Neural cell (in vitro differentiated cells): ENCODE data around the gene MAP3K1. TPM values are rescaled to one million over a fixed set of nuclear protein-coding genes. Genes with fewer than 3 reads are reported as not detected.

Source experiments
- H2AFZ ChIP-seq: fragments of 200-600, 300-800 bp; sonication (generic), shearing (Covaris generic); 2 replicates; pipeline ENCODE4 v1.6.0; 2014; ENCODE audit warnings: low read depth, mild to moderate bottlenecking, antibody characterized with exemption, low read length, moderate library complexity
- H3F3A ChIP-seq: fragments of 200-600 bp; shearing (Covaris generic); 2 replicates; pipeline ENCODE4 v1.6.1; 2016; ENCODE audit warnings: mild to moderate bottlenecking, moderate library complexity, mixed read lengths, antibody characterized with exemption, low read length; ENCODE audit not compliant: insufficient read depth, poor library complexity, severe bottlenecking
- H3K27ac ChIP-seq: fragments of 200-600, 300-800 bp; sonication (generic), shearing (Covaris generic); 2 replicates; pipeline ENCODE4 v1.5.1; 2014; ENCODE audit warnings: mild to moderate bottlenecking, low read length, moderate library complexity
- H3K27me3 ChIP-seq: fragments of 300-800, 200-600 bp; sonication (generic), shearing (Covaris generic); 2 replicates; pipeline ENCODE4 v1.6.0; 2014; ENCODE audit warnings: mild to moderate bottlenecking, low read depth, low read length, moderate library complexity; ENCODE audit not compliant: insufficient read depth
- H3K36me3 ChIP-seq: fragments of 300-800, 200-600 bp; sonication (generic), shearing (Covaris generic); 2 replicates; pipeline ENCODE4 v1.5.1; 2014; ENCODE audit warnings: mild to moderate bottlenecking, antibody characterized with exemption, low read length, moderate library complexity; ENCODE audit not compliant: insufficient read depth
- H3K4me2 ChIP-seq: fragments of 300-800, 200-600 bp; sonication (generic), shearing (Covaris generic); 2 replicates; pipeline ENCODE4 v1.6.0; 2014; ENCODE audit warnings: mild to moderate bottlenecking, low read length
- H3K4me3 ChIP-seq: fragments of 300-800, 200-600 bp; sonication (generic), shearing (Covaris generic); 2 replicates; pipeline ENCODE4 v1.5.1; 2014; ENCODE audit warnings: mild to moderate bottlenecking, low read length, moderate library complexity
- H3K79me2 ChIP-seq: fragments of 200-600 bp; shearing (Covaris generic); replicated peaks from 2 replicates; pipeline ENCODE4 v1.6.0; 2014; ENCODE audit warnings: mild to moderate bottlenecking, low read length, moderate library complexity; ENCODE audit not compliant: insufficient read depth
- H3K9ac ChIP-seq: fragments of 300-800, 200-600 bp; sonication (generic), shearing (Covaris generic); 2 replicates; pipeline ENCODE4 v1.6.1; 2016; ENCODE audit warnings: mild to moderate bottlenecking, low read length, mixed read lengths
- H3K9me2 ChIP-seq: fragments of 200-600 bp; shearing (Covaris generic); 2 replicates; pipeline ENCODE4 v1.6.1; 2016; ENCODE audit warnings: mild to moderate bottlenecking, low read length, mixed read lengths; ENCODE audit not compliant: insufficient read depth
- H3K9me3 ChIP-seq: fragments of 200-600, 300-800 bp; sonication (generic), shearing (Covaris generic); 2 replicates; pipeline ENCODE4 v1.6.1; 2016; ENCODE audit warnings: mild to moderate bottlenecking, mixed run types, low read length, moderate library complexity, mixed read lengths
- H4K20me1 ChIP-seq: fragments of 200-600 bp; shearing (Covaris generic); 2 replicates; pipeline ENCODE4 v1.6.1; 2016; ENCODE audit warnings: mild to moderate bottlenecking, mixed run types; ENCODE audit not compliant: insufficient read depth
- EP300 ChIP-seq: fragments of 450-650 bp; conservative IDR thresholded peaks from 2 replicates; pipeline ENCODE4 v1.6.1; 2014; ENCODE audit warnings: antibody characterized with exemption, mild to moderate bottlenecking, moderate library complexity; ENCODE audit not compliant: poor library complexity, severe bottlenecking
- EZH2 ChIP-seq: fragments of 200-600, 300-800 bp; shearing (Covaris generic), sonication (generic); IDR thresholded peaks from 2 replicates; pipeline ENCODE4 v1.6.1; 2014; ENCODE audit warnings: antibody characterized with exemption, low read length, borderline replicate concordance, mild to moderate bottlenecking; ENCODE audit not compliant: insufficient read depth, poor library complexity, severe bottlenecking
- SMC3 ChIP-seq: fragments of 450-650 bp; conservative IDR thresholded peaks from 2 replicates; pipeline ENCODE4 v1.6.1; 2014; ENCODE audit warnings: antibody characterized with exemption, mild to moderate bottlenecking, moderate library complexity; ENCODE audit not compliant: poor library complexity
- TAF1 ChIP-seq: IDR thresholded peaks from 2 replicates; pipeline ENCODE4 v1.6.1; 2012; ENCODE audit warnings: low read depth
- polyA plus RNA-seq: library from polyadenylated mRNA; depleted of rRNA; stranded (reverse); fragments of >200 nt; gene quantifications from 2 replicates; pipeline ENCODE4 v1.2.3, GENCODE V29; 2014
- TF ChIP-seq, protein P1 (sequence below): IDR thresholded peaks from 2 replicates; pipeline ENCODE4 v1.6.1; 2012; ENCODE audit warnings: borderline replicate concordance
- TF ChIP-seq, protein P2 (sequence below): fragments of 450-650 bp; IDR thresholded peaks from 2 replicates; pipeline ENCODE4 v1.5.1; 2014; ENCODE audit warnings: antibody characterized with exemption, mild to moderate bottlenecking, moderate library complexity; ENCODE audit not compliant: poor library complexity, severe bottlenecking

The MAP3K1 gene
- polyA plus RNA-seq, 1 donor from 2014 or later, result 26.4 TPM

DNA sequence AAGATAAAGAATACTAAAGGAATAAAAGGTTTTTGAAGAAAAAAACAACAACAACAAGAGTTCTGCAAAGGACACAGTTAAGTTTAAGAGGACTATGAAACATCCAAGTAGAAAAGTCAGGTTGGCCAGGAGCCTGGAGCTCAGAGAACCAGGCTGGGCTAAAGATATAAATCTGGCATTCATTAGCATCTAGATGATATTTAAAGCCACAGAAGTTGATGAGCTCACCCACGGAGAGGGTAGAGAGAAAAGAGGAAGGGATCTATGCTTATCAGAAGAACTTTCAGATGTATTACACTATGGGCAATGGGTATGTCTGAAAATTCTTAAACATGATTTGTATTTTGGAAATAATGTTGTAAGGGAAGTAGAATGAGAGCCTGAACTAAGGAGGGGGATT, 126.6 kb downstream of the MAP3K1 start:
- Histone ChIP-seq H3K27ac (no peak overlapping the region), H3K4me2 (no peak overlapping the region), H4K20me1 (no peaks in the 10 kb centered on the region), H3F3A (no peaks in the 10 kb centered on the region), H3K9me2 (no peaks in the 10 kb centered on the region), H3K4me3 (no peak overlapping the region), H3K79me2 (no peaks in the 10 kb centered on the region), H3K9me3 (no peaks in the 10 kb centered on the region), H3K9ac (no peak overlapping the region), H2AFZ (no peak overlapping the region), H3K27me3 (no peaks in the 10 kb centered on the region), H3K36me3 (peaks cover 7% of the 10 kb centered on the region)
- no peak for TF ChIP-seq TAF1
- TF ChIP-seq EZH2, result no peak
- TF ChIP-seq EP300, result no peak
- TF ChIP-seq, protein P1, sequence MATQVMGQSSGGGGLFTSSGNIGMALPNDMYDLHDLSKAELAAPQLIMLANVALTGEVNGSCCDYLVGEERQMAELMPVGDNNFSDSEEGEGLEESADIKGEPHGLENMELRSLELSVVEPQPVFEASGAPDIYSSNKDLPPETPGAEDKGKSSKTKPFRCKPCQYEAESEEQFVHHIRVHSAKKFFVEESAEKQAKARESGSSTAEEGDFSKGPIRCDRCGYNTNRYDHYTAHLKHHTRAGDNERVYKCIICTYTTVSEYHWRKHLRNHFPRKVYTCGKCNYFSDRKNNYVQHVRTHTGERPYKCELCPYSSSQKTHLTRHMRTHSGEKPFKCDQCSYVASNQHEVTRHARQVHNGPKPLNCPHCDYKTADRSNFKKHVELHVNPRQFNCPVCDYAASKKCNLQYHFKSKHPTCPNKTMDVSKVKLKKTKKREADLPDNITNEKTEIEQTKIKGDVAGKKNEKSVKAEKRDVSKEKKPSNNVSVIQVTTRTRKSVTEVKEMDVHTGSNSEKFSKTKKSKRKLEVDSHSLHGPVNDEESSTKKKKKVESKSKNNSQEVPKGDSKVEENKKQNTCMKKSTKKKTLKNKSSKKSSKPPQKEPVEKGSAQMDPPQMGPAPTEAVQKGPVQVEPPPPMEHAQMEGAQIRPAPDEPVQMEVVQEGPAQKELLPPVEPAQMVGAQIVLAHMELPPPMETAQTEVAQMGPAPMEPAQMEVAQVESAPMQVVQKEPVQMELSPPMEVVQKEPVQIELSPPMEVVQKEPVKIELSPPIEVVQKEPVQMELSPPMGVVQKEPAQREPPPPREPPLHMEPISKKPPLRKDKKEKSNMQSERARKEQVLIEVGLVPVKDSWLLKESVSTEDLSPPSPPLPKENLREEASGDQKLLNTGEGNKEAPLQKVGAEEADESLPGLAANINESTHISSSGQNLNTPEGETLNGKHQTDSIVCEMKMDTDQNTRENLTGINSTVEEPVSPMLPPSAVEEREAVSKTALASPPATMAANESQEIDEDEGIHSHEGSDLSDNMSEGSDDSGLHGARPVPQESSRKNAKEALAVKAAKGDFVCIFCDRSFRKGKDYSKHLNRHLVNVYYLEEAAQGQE, result no peak
- TF ChIP-seq, protein P2, sequence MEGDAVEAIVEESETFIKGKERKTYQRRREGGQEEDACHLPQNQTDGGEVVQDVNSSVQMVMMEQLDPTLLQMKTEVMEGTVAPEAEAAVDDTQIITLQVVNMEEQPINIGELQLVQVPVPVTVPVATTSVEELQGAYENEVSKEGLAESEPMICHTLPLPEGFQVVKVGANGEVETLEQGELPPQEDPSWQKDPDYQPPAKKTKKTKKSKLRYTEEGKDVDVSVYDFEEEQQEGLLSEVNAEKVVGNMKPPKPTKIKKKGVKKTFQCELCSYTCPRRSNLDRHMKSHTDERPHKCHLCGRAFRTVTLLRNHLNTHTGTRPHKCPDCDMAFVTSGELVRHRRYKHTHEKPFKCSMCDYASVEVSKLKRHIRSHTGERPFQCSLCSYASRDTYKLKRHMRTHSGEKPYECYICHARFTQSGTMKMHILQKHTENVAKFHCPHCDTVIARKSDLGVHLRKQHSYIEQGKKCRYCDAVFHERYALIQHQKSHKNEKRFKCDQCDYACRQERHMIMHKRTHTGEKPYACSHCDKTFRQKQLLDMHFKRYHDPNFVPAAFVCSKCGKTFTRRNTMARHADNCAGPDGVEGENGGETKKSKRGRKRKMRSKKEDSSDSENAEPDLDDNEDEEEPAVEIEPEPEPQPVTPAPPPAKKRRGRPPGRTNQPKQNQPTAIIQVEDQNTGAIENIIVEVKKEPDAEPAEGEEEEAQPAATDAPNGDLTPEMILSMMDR, result no peak
- TF ChIP-seq SMC3, result no peak

Other genes with a start within 250 kb of the MAP3K1 start
- gene SETD9, start 94.0 kb downstream of the MAP3K1 start, polyA plus RNA-seq, result 10.9 and 11.4 TPM in 2 replicates
- gene MIER3, start 136.6 kb downstream of the MAP3K1 start, polyA plus RNA-seq, result 40.8 and 51.8 TPM in 2 replicates